ENCODE data around the gene DES. TPM values are rescaled to one million over a fixed set of nuclear protein-coding genes. Genes with fewer than 3 reads are reported as not detected.
"Not testable (repeated sequence)": the region's sequence is repeated elsewhere in the genome, so short reads cannot be mapped to it uniquely, and the experiment has no call there.

The DES gene
- total RNA-seq, result 1,000 to 10,000 TPM; 6,561 to 7,652 TPM
- long read RNA-seq, donor 1, transcript DES-203 (2 exons, 462 nt), result minor isoform, 28 of 6,536 reads
- long read RNA-seq, donor 1, transcript DES-201 (9 exons, 2,248 nt), result major isoform, 5,848 of 6,536 reads
- long read RNA-seq, donor 1, partial matches to known transcripts, result 484 of 6,536 reads
- long read RNA-seq, donor 1, other reads (novel, unspliced or antisense), result 176 of 6,536 reads
- long read RNA-seq, donor 2, transcript DES-201 (9 exons, 2,248 nt), result major isoform, 53,053 of 55,996 reads
- long read RNA-seq, donor 2, transcript DES-203 (2 exons, 462 nt), result minor isoform, 47 of 55,996 reads
- long read RNA-seq, donor 2, partial matches to known transcripts, result 1,728 of 55,996 reads
- long read RNA-seq, donor 2, other reads (novel, unspliced or antisense), result 1,167 of 55,996 reads

GRCh38 chr2:219418155-219419011, at the start of gene DES:
DES (plus strand) TSS chr2:219418377; CDS start chr2:219418463, 86 bp downstream.
- DNase-seq (ENCODE audit: low spot score), result no peak
- intact Hi-C loops (cut with DNase I), result loop anchor here in 1 of 2 donors (2.0 kb wide), 1 partner anchor 14 kb away; no protein-coding TSS in a partner anchor

GRCh38 chr2:219368690-219369191, 49.4 kb upstream of the DES start:
- intact Hi-C loops (cut with DNase I), result no loop called here
- no peak for DNase-seq (ENCODE audit: low spot score)

- intact Hi-C loops (cut with DNase I), result no loop called here
- DNase-seq (ENCODE audit: low spot score), result no peak
Measured at GRCh38 chr2:219369447-219369861, 48.7 kb upstream of the DES start.

DNA sequence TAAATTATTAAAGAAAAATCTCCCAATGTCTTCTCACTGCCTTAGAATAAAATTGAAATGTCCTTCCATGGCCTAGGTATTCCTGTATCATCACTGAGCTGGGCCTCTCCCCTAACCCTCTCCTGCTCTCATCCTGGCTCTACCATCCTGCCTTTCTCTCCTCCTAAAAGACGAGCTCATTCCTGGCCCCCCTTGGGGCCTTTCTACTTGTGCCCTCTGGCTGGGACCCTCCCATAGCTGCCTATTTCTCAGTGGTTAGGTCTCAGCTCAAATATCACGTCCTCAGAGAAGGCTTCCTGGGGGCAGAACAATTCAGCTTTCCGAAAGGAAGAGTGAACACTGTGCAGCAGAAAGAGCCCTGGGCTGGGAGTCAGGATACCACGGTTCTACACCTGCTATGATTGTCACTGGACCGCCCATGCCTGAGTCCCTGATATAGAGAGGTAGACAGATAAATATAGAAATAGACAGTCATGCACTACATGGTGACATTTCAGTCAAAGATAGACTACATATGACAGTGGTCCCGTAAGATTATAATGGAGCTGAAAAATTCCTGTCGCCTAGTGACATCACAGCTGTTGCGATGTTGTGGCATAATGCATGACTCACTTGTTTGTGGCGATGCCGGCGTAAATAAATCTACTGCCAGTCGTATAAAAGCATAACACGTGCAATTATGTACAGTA, 39.9 kb upstream of the DES start:
- intact Hi-C loops (cut with DNase I), result no loop called here
- no peak for DNase-seq (ENCODE audit: low spot score)

DNA sequence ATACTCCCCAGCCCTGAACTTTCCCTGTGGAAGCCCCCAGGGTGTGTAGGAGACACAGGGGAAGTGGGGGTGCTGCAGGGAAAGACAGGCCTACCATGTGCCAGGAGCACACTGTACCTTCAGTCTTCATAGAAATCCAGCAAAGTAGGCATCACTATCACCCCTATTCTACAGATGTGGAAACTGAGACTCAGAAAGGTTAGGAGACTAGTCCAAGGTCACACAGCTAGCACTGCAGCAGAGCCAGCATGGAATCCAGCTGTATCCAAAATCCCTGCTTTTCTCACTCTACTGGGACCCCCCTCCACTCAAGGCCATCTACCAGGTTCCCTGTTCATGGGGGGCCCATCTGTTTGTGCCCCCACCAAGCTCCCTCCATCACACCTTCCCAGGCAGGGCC, 37.3 kb upstream of the DES start:
- intact Hi-C loops (cut with DNase I), result loop anchor here in 1 of 2 donors (10.0 kb wide), 1 partner anchor 216 kb away; the partner anchor contains the start of gene NHEJ1
- no peak for DNase-seq (ENCODE audit: low spot score)

GRCh38 chr2:219381448-219381847, 36.7 kb upstream of the DES start:
- no peak for DNase-seq (ENCODE audit: low spot score)
- intact Hi-C loops (cut with DNase I), result loop anchor here in 1 of 2 donors (10.0 kb wide), 1 partner anchor 217 kb away; the partner anchor contains the start of gene NHEJ1

DNA sequence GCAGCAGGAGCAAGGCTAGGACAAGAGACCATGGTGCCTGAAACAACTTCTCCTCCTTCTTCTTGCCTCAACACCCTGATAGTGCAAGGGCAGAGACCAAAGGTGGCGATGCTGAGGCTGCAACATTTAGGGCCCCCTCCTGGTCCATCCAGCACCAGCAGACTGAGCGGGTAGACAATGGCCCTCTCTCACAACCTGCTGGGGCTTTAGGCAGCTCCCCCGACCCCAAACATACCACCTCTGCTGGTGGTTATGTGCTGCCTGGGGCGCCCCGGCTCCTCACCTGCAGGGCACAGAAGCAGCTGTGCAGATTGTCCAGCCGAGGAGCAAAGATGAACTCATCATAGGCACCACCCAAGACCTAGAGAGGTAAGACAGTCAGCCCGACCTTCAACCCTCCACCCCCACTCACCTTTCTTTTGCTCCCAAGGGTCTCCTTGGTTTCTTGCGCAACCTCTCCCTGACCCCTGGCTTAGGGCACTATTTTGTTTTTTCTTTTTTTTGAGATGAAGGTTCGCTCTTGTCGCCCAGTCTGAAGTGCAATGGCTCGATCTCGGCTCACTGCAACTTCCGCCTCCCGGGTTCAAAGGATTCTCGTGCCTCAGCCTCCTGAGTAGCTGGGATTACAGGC, 34.0 kb upstream of the DES start:
- DNase-seq (ENCODE audit: low spot score), result no peak
- intact Hi-C loops (cut with DNase I), result loop anchor here in 1 of 2 donors (10.0 kb wide), 1 partner anchor 219 kb away; the partner anchor contains the start of gene NHEJ1

DNA sequence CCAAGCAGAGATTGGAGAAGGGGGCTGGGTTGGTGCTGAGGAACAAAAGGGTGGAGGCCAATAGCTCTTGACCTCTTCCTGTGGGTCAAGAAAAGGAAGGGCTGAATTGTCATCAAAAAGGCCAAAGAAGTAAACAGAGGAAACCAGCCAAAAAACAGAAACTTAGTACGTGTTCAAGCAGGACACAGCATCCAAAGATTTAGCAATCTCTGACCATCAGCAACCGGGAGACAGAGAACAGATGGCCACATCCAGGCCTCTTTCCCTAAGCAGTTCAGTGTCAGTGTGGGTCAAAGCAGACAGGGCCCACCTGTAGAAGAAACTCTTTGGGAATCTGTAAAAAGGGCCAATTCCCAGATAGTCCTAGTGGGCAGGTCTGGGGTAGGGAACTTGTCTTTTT, 33.3 kb upstream of the DES start:
- no peak for DNase-seq (ENCODE audit: low spot score)
- intact Hi-C loops (cut with DNase I), result loop anchor here (5.0 to 10.0 kb wide), 2 partner anchors 220 to 572 kb away; partner anchors contain the start of gene NHEJ1 (in 1 of the 2)

DNA sequence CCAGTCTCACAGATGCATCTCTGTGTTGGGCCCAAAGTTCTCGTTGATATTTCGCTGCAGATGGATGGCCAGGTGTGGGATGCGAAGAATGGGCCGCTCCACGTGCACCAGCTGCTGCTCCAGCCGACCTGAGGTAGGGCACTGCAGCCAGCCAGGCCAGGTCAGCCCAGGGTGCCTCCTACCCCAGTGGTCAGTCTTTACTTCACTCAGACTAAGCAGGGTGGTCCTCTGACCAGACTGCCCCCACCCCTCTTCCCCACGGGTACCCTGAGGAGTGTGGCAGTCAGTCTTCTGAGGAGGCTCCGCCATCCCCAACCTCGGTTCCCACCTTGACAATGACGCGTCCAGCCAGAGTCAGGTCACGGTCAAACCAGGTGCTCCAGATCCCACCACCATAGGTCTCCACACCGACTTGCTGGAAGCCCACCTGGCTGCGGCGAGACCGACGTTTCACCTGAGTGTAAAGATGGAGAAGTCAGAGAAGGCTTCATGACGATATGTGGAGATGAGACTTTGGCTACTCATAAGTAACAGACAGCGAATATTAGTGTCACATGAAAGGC, 32.1 kb upstream of the DES start:
- DNase-seq (ENCODE audit: low spot score), result no peak
- intact Hi-C loops (cut with DNase I), result loop anchor here (5.0 to 10.0 kb wide), 2 partner anchors 221 to 571 kb away; partner anchors contain the start of gene NHEJ1 (in 1 of the 2)

GRCh38 chr2:219386532-219387280, 31.5 kb upstream of the DES start:
- intact Hi-C loops (cut with DNase I), result loop anchor here (5.0 to 10.0 kb wide), 2 partner anchors 222 to 571 kb away; partner anchors contain the start of gene NHEJ1 (in 1 of the 2)
- no peak for DNase-seq (ENCODE audit: low spot score)

- intact Hi-C loops (cut with DNase I), result loop anchor here (5.0 to 10.0 kb wide), 2 partner anchors 223 to 570 kb away; partner anchors contain the start of gene NHEJ1 (in 1 of the 2)
- peak; percentile 98 for DNase-seq (ENCODE audit: low spot score)
Measured at GRCh38 chr2:219387306-219388120, 30.7 kb upstream of the DES start, which contains the start of gene DNPEP. DNPEP (minus strand) TSS chr2:219387912; CDS start chr2:219387794, 118 bp downstream.

GRCh38 chr2:219388121-219388906, 29.9 kb upstream of the DES start:
- intact Hi-C loops (cut with DNase I), result loop anchor here (5.0 to 10.0 kb wide), 2 partner anchors 224 to 569 kb away; partner anchors contain the start of gene NHEJ1 (in 1 of the 2)
- peak; percentile 100 for DNase-seq (ENCODE audit: low spot score)

- intact Hi-C loops (cut with DNase I), result loop anchor here (5.0 to 10.0 kb wide), 2 partner anchors 224 to 568 kb away; partner anchors contain the start of gene NHEJ1 (in 1 of the 2)
Measured at GRCh38 chr2:219388907-219389156, 29.3 kb upstream of the DES start.

GRCh38 chr2:219392754-219393153, 25.4 kb upstream of the DES start:
- no peak for DNase-seq (ENCODE audit: low spot score)
- intact Hi-C loops (cut with DNase I), result no loop called here

More at GRCh38 chr2:219388907-219389156, 29.3 kb upstream of the DES start:
- DNase-seq (ENCODE audit: low spot score), result no peak

- DNase-seq (ENCODE audit: low spot score); intact Hi-C loops (cut with DNase I): not testable (repeated sequence)
Measured at GRCh38 chr2:219395056-219395455, 23.1 kb upstream of the DES start.

DNA sequence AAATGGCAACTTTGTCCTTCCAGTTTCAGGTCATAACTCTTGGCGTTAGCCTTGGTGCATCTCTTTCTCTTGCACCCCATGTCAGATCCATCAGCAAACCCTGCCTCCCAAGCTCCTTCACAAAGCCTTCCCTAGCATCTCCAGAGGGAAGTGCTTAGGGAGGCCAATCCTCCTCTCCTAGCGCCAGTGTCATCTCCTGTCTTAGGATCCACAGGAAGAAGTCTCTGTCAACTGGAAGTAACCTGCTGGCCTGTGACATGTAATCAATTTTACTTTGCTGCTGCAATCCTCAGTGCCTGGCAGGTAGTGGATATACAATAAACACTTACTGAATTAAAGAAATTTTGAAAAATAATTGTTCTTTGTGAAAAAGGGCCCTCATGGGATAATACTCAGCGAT, 22.6 kb upstream of the DES start:
- no peak for DNase-seq (ENCODE audit: low spot score)
- intact Hi-C loops (cut with DNase I), result no loop called here

Measured in posterior vena cava (tissue), 2 donors.